HG02642 (cell line): ENCODE measurements around the gene ADAMTS16.
"Not testable (repeated sequence)": the region's sequence is repeated elsewhere in the genome, so short reads cannot be mapped to it uniquely, and the experiment has no call there.

Experiments used
- ATAC-seq: cut with Tn5 transposase; IDR thresholded peaks from one replicate; pipeline ENCODE4 v1.9.1; 2021; ENCODE audit warnings: mild to moderate bottlenecking; ENCODE audit not compliant: unreplicated experiment, poor library complexity

The ADAMTS16 gene

DNA sequence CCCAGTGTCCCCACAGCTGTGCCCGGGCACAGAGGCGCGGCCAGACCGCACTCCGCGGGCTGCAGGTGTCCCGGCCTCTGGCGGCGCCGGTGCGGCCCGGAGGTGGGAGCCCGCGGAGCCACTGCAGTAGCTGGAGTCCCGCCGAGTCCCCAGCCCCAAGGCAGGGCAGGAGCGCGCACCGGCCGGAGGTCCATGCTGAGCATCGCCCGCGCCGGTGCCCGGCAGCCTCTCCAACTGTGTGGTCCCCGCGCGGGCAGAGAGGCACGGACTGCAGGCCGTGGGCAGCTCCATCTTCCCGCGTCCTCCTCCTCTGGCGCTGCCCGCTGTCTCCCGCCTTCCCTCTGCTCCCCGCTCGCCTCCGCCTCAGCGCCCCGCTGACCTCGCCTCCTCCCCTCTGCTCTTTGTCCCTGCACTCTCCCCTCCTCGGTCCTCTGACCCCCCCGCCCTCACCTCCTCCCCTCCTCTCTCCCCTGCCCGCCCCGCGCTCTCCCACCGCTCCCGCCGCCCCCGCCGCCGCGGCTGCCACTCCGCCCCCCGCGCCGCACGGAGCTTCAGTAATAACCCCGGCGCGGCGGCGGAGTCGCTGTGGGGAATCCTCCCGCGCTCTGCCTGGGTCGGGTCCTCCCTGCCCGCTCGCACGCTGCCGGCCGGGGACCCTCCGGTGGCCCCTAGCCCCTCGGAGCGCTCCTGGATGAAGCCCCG lies at the start of gene ADAMTS16:
TSS of gene ADAMTS16 (plus strand) at position 554 of the 702 bp plus-strand sequence. CDS start at position 692, 138 bp downstream.
- ATAC-seq: no peak

DNA sequence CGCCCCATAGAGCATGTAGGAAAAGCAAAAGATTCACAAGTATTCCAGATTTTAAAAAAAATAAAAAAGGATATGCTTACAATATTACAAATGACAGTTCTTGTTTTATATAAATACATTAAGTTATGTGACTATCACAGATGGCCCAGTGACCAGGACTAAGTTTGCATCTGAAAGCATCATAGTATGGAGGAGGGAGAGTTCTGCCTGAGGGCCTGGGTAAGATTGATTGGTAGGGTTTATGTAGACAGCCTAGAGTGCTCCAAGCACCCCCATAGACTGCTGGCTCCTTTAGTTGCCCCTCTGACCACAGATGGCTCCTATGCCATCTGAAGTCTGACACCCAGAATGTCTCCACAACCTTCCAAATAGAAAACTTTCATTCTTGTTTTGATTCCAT lies 48.0 kb upstream of the ADAMTS16 start:
- no peak for ATAC-seq

GRCh38 chr5:5100635-5101034 lies 39.5 kb upstream of the ADAMTS16 start:
- ATAC-seq: no peak

- no peak for ATAC-seq
These were observed 38.5 kb upstream of the ADAMTS16 start for GRCh38 chr5:5101676-5102075.

GRCh38 chr5:5103245-5103644 lies 36.9 kb upstream of the ADAMTS16 start:
- ATAC-seq: no peak

GRCh38 chr5:5104550-5104949 lies 35.6 kb upstream of the ADAMTS16 start:
- ATAC-seq: no peak

- no peak for ATAC-seq
These were observed 34.6 kb upstream of the ADAMTS16 start for GRCh38 chr5:5105531-5105930.

- no peak for ATAC-seq
These were observed 23.2 kb upstream of the ADAMTS16 start for GRCh38 chr5:5116956-5117355.

GRCh38 chr5:5122776-5123175 lies 17.4 kb upstream of the ADAMTS16 start:
- ATAC-seq: no peak

- no peak for ATAC-seq
These were observed 15.9 kb upstream of the ADAMTS16 start for GRCh38 chr5:5124231-5124630.

GRCh38 chr5:5126444-5126843 lies 13.7 kb upstream of the ADAMTS16 start:
- no peak for ATAC-seq

DNA sequence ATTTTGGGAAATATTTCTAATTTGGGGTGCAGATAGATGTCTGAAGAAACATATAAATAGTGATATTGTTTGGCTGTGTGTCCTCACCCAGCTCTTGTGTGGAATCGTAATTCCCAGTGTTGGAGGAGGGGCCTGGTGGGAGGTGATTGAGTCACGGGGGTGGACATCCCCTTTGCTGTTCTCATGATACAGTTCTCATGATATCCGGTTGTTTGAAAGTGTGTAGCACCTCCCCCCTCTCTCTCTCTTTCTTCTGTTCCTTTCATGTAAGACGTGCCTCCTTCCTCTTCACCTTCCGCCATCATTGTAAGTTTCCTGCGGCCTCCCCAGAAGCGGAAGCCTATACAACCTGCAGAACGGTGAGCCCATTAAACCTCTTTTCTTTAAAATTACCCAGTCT lies 11.4 kb upstream of the ADAMTS16 start:
- no peak for ATAC-seq

DNA sequence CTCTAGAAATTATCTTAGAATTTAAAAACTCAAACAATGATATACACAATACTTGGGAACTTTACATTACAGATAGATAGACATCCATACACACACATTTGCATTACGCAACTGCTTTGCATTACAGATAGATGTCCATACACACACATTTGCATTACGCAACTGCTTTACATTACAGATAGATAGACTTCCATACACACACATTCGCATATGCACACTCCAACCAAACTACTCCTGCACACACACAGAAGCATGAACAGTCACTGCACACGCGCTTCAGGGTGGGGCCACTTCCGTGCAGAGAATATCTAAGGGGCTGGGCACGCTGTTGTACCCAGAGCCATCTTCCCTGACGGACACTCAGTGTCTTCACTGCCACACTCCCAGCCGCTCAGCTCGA lies 7.9 kb upstream of the ADAMTS16 start:
- ATAC-seq: no peak

DNA sequence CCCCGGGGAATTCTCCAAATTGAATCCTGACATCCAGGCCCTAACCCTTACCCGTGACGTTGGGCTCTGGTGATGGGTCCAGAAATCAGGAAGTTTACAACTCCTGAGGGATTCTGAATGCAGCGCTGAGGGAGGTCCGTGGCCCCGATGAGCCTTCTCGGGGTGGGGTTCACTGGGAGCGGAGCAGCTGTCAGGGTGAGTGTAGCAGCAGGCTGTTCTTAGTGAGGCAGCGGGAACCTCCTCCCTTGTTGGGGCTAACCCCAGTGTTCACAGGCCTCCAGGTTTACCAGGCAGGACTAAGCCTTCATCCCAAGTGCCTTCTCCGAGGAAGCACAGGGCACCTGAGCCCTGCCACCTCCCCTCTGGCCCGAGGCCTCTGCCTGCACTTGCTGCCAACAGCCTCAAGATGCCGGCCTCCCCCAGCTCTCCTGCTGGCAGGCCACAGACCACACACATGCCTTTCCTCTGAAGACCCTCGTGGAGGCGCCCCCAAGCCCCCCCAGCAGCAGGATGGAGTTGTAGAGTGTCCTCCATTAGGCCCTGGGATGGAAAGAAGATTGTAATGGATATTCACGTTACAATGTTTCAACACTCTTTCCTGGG lies 7.3 kb upstream of the ADAMTS16 start:
- no peak for ATAC-seq

GRCh38 chr5:5134107-5134506 lies 6.0 kb upstream of the ADAMTS16 start:
- no peak for ATAC-seq

- no peak for ATAC-seq
These were observed 4.0 kb upstream of the ADAMTS16 start for GRCh38 chr5:5135957-5136676.

DNA sequence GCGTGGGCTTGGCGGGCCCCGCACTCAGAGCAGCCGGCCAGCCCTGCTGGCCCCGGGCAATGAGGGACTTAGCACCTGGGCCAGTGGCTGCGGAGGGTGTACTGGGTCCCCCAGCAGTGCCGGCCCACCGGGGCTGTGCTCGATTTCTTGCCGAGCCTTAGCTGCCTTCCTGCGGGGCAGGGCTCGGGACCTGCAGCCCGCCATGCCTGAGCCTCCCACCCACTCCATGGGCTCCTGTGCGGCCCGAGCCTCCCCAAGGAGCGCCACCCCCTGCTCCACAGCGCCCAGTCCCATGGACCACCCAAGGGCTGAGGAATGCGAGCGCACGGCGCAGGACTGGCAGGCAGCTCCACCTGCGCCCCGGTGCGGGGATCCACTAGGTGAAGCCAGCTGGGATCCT lies 2.3 kb upstream of the ADAMTS16 start:
- ATAC-seq: not testable (repeated sequence)

DNA sequence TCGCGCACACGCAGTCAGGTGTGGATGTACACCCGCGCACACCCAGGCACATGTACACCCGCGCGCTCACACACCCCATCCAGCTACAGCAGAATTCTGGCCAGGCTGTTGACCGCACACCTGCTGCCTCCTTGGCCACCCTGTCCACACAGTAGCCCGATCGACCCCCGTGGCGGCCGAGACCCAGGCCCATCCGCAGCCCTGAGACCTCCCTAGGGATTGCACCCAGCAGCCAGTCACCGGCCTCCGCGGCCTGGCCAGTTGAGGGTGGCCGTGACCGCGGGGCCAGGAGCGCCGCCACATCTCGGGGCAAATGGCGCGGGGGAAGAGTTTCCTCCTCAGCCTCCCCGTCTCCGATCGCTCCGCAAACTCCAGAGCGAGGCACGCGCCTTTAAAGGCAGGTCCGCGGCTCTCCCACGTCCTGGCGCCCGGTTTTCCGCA lies 774 bp upstream of the ADAMTS16 start:
- no peak for ATAC-seq

GRCh38 chr5:5140479-5141338 lies 579 bp downstream of the ADAMTS16 start:
- ATAC-seq: no peak

GRCh38 chr5:5141339-5141599 lies 1.1 kb downstream of the ADAMTS16 start:
- ATAC-seq: no peak
